ENCODE data around the gene CD63.

CD63 gene

GRCh38 chr12:55718015-55718414 lies 10.8 kb downstream of the CD63 start:
- no peak for TF ChIP-seq POLR2AphosphoS5 (IDR thresholded peaks at IDR 0.05; ENCODE audit: low read depth, low read length)
- no peak for TF ChIP-seq TAF1 (IDR thresholded peaks at IDR 0.05; ENCODE audit: borderline replicate concordance, low read depth, low read length)
- TF ChIP-seq POLR2A (IDR thresholded peaks at IDR 0.05; ENCODE audit: low read depth, low read length) = no peak
- DNase-seq (ENCODE audit: insufficient read length) (no peak), FAIRE-seq (no peak)

- no peak for TF ChIP-seq POLR2AphosphoS5 (IDR thresholded peaks at IDR 0.05; ENCODE audit: low read depth, low read length)
- no peak for TF ChIP-seq POLR2A (IDR thresholded peaks at IDR 0.05; ENCODE audit: low read depth, low read length)
- no peak for TF ChIP-seq TAF1 (IDR thresholded peaks at IDR 0.05; ENCODE audit: borderline replicate concordance, low read depth, low read length)
- DNase-seq (ENCODE audit: insufficient read length) (no peak), FAIRE-seq (no peak)
Measured at GRCh38 chr12:55717011-55718007, 11.5 kb downstream of the CD63 start.

GRCh38 chr12:55716582-55716957 lies 12.2 kb downstream of the CD63 start:
- FAIRE-seq (peak; percentile 17), DNase-seq (ENCODE audit: insufficient read length) (no peak)
- TF ChIP-seq POLR2AphosphoS5 (IDR thresholded peaks at IDR 0.05; ENCODE audit: low read depth, low read length) (no peak), POLR2A (IDR thresholded peaks at IDR 0.05; ENCODE audit: low read depth, low read length) (no peak), TAF1 (IDR thresholded peaks at IDR 0.05; ENCODE audit: borderline replicate concordance, low read depth, low read length) (no peak)

GRCh38 chr12:55715833-55716581 lies 12.8 kb downstream of the CD63 start, which contains the start of gene BLOC1S1:
TSS of gene BLOC1S1 (plus strand) at chr12:55716046. CDS start at chr12:55716052, 6 bp downstream.
- peak; percentile 85 for FAIRE-seq
- TF ChIP-seq TAF1 (IDR thresholded peaks at IDR 0.05; ENCODE audit: borderline replicate concordance, low read depth, low read length) = peak; percentile 34; the same call in 1 of the 2 replicates
- TF ChIP-seq POLR2AphosphoS5 (IDR thresholded peaks at IDR 0.05; ENCODE audit: low read depth, low read length) = peak; percentile 44; the same call in 1 of the 2 replicates
- TF ChIP-seq POLR2A (IDR thresholded peaks at IDR 0.05; ENCODE audit: low read depth, low read length) = peak; percentile 52
- DNase-seq (ENCODE audit: insufficient read length) = peak; percentile 97

GRCh38 chr12:55715169-55715764 lies 13.5 kb downstream of the CD63 start:
- no peak for TF ChIP-seq POLR2AphosphoS5 (IDR thresholded peaks at IDR 0.05; ENCODE audit: low read depth, low read length)
- no peak for TF ChIP-seq POLR2A (IDR thresholded peaks at IDR 0.05; ENCODE audit: low read depth, low read length)
- no peak for TF ChIP-seq TAF1 (IDR thresholded peaks at IDR 0.05; ENCODE audit: borderline replicate concordance, low read depth, low read length)
- FAIRE-seq (no peak), DNase-seq (ENCODE audit: insufficient read length) (no peak)

- DNase-seq (ENCODE audit: insufficient read length) (no peak), FAIRE-seq (no peak)
- TF ChIP-seq POLR2A (IDR thresholded peaks at IDR 0.05; ENCODE audit: low read depth, low read length) = no peak
- no peak for TF ChIP-seq TAF1 (IDR thresholded peaks at IDR 0.05; ENCODE audit: borderline replicate concordance, low read depth, low read length)
Measured at GRCh38 chr12:55713721-55714120, 15.1 kb downstream of the CD63 start.

GRCh38 chr12:55712700-55713415 lies 16.0 kb downstream of the CD63 start:
- DNase-seq (ENCODE audit: insufficient read length) (no peak), FAIRE-seq (no peak)
- TF ChIP-seq TAF1 (IDR thresholded peaks at IDR 0.05; ENCODE audit: borderline replicate concordance, low read depth, low read length) = no peak
- TF ChIP-seq POLR2AphosphoS5 (IDR thresholded peaks at IDR 0.05; ENCODE audit: low read depth, low read length) = no peak
- TF ChIP-seq POLR2A (IDR thresholded peaks at IDR 0.05; ENCODE audit: low read depth, low read length) = no peak

- TF ChIP-seq POLR2A (IDR thresholded peaks at IDR 0.05; ENCODE audit: low read depth, low read length) (no peak), TAF1 (IDR thresholded peaks at IDR 0.05; ENCODE audit: borderline replicate concordance, low read depth, low read length) (no peak), POLR2AphosphoS5 (IDR thresholded peaks at IDR 0.05; ENCODE audit: low read depth, low read length) (no peak)
- FAIRE-seq (no peak), DNase-seq (ENCODE audit: insufficient read length) (no peak)
Measured at GRCh38 chr12:55711786-55712553, 16.8 kb downstream of the CD63 start.

- DNase-seq (ENCODE audit: insufficient read length) (no peak), FAIRE-seq (no peak)
- TF ChIP-seq POLR2AphosphoS5 (IDR thresholded peaks at IDR 0.05; ENCODE audit: low read depth, low read length) (no peak), POLR2A (IDR thresholded peaks at IDR 0.05; ENCODE audit: low read depth, low read length) (no peak), TAF1 (IDR thresholded peaks at IDR 0.05; ENCODE audit: borderline replicate concordance, low read depth, low read length) (no peak)
Measured at GRCh38 chr12:55708695-55709233, 20.0 kb downstream of the CD63 start.
